B cell (primary cell): ENCODE data around the gene NPIPA2.
"Not testable (repeated sequence)": the region's sequence is repeated elsewhere in the genome, so short reads cannot be mapped to it uniquely, and the experiment has no call there.

Experiments used
- EZH2 ChIP-seq: IDR thresholded peaks from 2 replicates; pipeline ENCODE4 v1.6.1; 2012; ENCODE audit warnings: borderline replicate concordance, low read depth, mild to moderate bottlenecking, moderate library complexity, low read length; ENCODE audit not compliant: insufficient read depth, poor library complexity, severe bottlenecking
- TF ChIP-seq, protein P1 (sequence below): fragments of 200-600 bp; IDR thresholded peaks from one replicate; pipeline ENCODE4 v1.8.0; 2022; ENCODE audit warnings: antibody characterized with exemption, mild to moderate bottlenecking

- TF ChIP-seq, protein P1, sequence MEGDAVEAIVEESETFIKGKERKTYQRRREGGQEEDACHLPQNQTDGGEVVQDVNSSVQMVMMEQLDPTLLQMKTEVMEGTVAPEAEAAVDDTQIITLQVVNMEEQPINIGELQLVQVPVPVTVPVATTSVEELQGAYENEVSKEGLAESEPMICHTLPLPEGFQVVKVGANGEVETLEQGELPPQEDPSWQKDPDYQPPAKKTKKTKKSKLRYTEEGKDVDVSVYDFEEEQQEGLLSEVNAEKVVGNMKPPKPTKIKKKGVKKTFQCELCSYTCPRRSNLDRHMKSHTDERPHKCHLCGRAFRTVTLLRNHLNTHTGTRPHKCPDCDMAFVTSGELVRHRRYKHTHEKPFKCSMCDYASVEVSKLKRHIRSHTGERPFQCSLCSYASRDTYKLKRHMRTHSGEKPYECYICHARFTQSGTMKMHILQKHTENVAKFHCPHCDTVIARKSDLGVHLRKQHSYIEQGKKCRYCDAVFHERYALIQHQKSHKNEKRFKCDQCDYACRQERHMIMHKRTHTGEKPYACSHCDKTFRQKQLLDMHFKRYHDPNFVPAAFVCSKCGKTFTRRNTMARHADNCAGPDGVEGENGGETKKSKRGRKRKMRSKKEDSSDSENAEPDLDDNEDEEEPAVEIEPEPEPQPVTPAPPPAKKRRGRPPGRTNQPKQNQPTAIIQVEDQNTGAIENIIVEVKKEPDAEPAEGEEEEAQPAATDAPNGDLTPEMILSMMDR: not testable (repeated sequence)
- not testable (repeated sequence) for TF ChIP-seq EZH2
Measured at GRCh38 chr16:14733233-14733632, 9.1 kb upstream of the NPIPA2 start.
